Thyroid gland (tissue), 4 donors: Measurements from ENCODE around the gene GFRA3. TPM values are rescaled to one million over a fixed set of nuclear protein-coding genes. Genes with fewer than 3 reads are reported as not detected.

ENCODE experiments used
- DNase-seq, 2 donors: peaks; one replicate each; pipeline ENCODE4 v3.0.0-alpha.2; 2019
- H3K27ac ChIP-seq, 3 donors: fragments of 200-600 bp; sonication (generic); 1 replicate in 2 of 3; 2 replicates in 1 of 3; pipeline ENCODE4 v1.5.1; 2016 to 2019; ENCODE audit warnings: mild to moderate bottlenecking in 1 of 3, moderate library complexity in 1 of 3
- H3K27me3 ChIP-seq: fragments of 200-600 bp; sonication (generic); one replicate; pipeline ENCODE4 v1.5.1; 2019
- H3K36me3 ChIP-seq, 2 donors: fragments of 200-600 bp; sonication (generic); one replicate each; pipeline ENCODE4 v1.5.1; 2016 to 2019
- H3K4me1 ChIP-seq, 2 donors: fragments of 200-600 bp; sonication (generic); one replicate each; pipeline ENCODE4 v1.5.1; 2017 to 2019
- H3K4me3 ChIP-seq, 3 donors: fragments of 200-600 bp; sonication (generic); replicated peaks in 1 of 3; 1 replicate in 2 of 3; 2 replicates in 1 of 3; pipeline ENCODE4 v1.5.1; 2016; ENCODE audit warnings: mild to moderate bottlenecking in 1 of 3
- H3K9me3 ChIP-seq: fragments of 200-600 bp; sonication (generic); one replicate; pipeline ENCODE4 v1.5.1; 2017
- POLR2A ChIP-seq, 2 donors: fragments of 450-650 bp; IDR thresholded peaks; one replicate each; pipeline ENCODE4 v1.6.1; 2017; ENCODE audit warnings: antibody characterized with exemption in 2 of 2, mild to moderate bottlenecking in 2 of 2, moderate library complexity in 1 of 2
- WGBS, 2 donors: methylation state at CpG; one replicate each; pipeline ENCODE4 v1.1.5; 2017; 5-methylcytosine and 5-hydroxymethylcytosine counted together
- intact Hi-C: fragments of 100-400 bp; cut with DNase I; formaldehyde crosslinking; loops from one replicate; pipeline ENCODE4 v1.15.1; 2023
- total RNA-seq, 4 donors: library from RNA; depleted of rRNA; stranded (reverse); fragments of >200 nt; gene quantifications; one replicate each; pipeline ENCODE4 v1.2.3, GENCODE V29; 2016
- TF ChIP-seq, protein P1 (sequence below), 6 experiments: fragments of 200-600 bp in 3 of 6; fragments of 450-650 bp in 3 of 6; sonication (generic) in 3 of 6; IDR thresholded peaks; one replicate each; pipeline ENCODE4 v1.5.1; 2016 to 2019; ENCODE audit warnings: antibody characterized with exemption in 6 of 6, mild to moderate bottlenecking in 2 of 6, inconsistent platforms in 1 of 6, moderate library complexity in 1 of 6

GFRA3 gene
- total RNA-seq, 4 donors from 2014 or later, result not detected

DNA sequence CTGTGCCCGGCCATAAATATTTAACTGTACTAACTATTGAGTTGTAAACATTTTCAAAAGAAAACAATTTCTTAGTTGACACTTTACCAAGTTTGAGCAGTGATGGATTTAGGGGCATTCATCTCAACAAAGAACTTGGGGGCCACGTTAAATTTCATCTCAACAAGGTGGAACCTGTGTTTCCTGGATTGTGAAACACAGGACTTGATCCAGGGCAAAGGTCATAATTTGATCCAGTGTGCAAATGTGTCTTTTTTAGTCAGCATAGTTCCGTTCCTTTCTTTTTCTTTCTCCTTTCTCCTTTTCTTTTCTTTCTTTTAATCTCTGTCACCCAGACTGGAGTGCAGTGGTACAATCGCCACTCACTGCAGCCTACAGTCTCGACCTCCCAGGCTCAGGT lies 3.1 kb downstream of the GFRA3 start:
- no peak for DNase-seq
- peaks cover 5 to 7% of the 10 kb centered on the region in 2 donors for H3K4me1 ChIP-seq
- 87 to 89% methylated on average over 5 of the region's 5 CpGs for WGBS, 2 donors
- H3K4me3 ChIP-seq, result no peak overlapping the region
- intact Hi-C loops, result no loop called here
- no peaks in the 10 kb centered on the region for H3K36me3 ChIP-seq
- H3K27me3 ChIP-seq, result no peaks in the 10 kb centered on the region
- H3K27ac ChIP-seq, result no peak overlapping the region
- TF ChIP-seq, protein P1, sequence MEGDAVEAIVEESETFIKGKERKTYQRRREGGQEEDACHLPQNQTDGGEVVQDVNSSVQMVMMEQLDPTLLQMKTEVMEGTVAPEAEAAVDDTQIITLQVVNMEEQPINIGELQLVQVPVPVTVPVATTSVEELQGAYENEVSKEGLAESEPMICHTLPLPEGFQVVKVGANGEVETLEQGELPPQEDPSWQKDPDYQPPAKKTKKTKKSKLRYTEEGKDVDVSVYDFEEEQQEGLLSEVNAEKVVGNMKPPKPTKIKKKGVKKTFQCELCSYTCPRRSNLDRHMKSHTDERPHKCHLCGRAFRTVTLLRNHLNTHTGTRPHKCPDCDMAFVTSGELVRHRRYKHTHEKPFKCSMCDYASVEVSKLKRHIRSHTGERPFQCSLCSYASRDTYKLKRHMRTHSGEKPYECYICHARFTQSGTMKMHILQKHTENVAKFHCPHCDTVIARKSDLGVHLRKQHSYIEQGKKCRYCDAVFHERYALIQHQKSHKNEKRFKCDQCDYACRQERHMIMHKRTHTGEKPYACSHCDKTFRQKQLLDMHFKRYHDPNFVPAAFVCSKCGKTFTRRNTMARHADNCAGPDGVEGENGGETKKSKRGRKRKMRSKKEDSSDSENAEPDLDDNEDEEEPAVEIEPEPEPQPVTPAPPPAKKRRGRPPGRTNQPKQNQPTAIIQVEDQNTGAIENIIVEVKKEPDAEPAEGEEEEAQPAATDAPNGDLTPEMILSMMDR (IDR thresholded peaks at IDR 0.05), result no peak
- no peak for TF ChIP-seq POLR2A (IDR thresholded peaks at IDR 0.05)
- H3K9me3 ChIP-seq, result no peaks in the 10 kb centered on the region

DNA sequence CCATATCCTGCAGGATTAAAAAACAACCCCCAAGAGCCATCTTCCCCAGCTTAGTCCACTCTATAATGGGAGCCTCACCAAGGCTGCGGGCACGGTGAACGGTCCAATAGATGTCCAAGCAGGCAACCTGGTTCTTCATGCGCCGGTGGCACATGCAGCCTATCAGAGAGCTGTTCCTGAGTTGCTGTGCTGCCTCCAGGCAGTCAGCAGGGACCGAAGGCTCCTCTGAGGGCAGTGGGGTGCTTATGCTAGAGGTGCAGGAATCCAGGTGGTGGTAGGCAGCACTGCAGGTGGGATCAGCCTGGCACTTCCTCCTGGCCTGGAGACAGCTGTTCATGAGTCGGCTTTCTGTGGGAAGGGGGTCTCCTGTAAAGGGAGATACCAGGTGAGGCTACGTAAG lies 10.2 kb downstream of the GFRA3 start:
- Histone ChIP-seq H3K27me3 (no peaks in the 10 kb centered on the region), H3K4me3 (no peak overlapping the region), H3K4me1 (no peaks in the 10 kb centered on the region), H3K36me3 (no peaks in the 10 kb centered on the region), H3K9me3 (no peaks in the 10 kb centered on the region), H3K27ac (no peak overlapping the region)
- no peak for DNase-seq
- intact Hi-C loops, result no loop called here
- TF ChIP-seq, protein P1 (IDR thresholded peaks at IDR 0.05), result no peak
- TF ChIP-seq POLR2A (IDR thresholded peaks at IDR 0.05), result no peak
- 85 to 91% methylated on average over 2 to 8 of the region's 8 CpGs for WGBS, 2 donors

DNA sequence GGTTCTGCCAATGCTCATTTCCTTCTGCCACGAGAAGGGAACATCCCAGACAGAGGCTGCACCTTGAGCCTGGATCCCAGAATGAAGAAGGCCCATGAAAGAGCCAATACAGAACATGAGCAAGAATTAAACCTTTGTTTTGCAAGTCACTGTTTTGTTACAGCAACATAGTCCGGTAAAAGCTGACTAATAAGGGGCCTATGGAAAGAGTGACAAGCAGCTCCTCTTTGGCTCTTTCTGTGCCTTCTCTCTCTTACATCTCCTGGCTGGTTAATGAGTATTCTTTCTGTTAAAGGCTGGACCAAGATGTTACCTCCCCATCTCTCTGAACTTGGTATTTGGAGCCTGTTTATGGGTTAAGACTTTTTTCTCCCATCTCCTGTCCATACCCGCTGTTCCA lies 10.8 kb downstream of the GFRA3 start:
- no peaks in the 10 kb centered on the region for H3K27me3 ChIP-seq
- intact Hi-C loops, result no loop called here
- H3K27ac ChIP-seq, result no peak overlapping the region
- no peaks in the 10 kb centered on the region for H3K4me1 ChIP-seq
- no peak overlapping the region for H3K4me3 ChIP-seq
- no peaks in the 10 kb centered on the region for H3K36me3 ChIP-seq
- WGBS, 2 donors, result 73 to 82% methylated on average over 3 of the region's 3 CpGs
- no peak for DNase-seq
- H3K9me3 ChIP-seq, result no peaks in the 10 kb centered on the region
- TF ChIP-seq, protein P1 (IDR thresholded peaks at IDR 0.05), result no peak
- no peak for TF ChIP-seq POLR2A (IDR thresholded peaks at IDR 0.05)

DNA sequence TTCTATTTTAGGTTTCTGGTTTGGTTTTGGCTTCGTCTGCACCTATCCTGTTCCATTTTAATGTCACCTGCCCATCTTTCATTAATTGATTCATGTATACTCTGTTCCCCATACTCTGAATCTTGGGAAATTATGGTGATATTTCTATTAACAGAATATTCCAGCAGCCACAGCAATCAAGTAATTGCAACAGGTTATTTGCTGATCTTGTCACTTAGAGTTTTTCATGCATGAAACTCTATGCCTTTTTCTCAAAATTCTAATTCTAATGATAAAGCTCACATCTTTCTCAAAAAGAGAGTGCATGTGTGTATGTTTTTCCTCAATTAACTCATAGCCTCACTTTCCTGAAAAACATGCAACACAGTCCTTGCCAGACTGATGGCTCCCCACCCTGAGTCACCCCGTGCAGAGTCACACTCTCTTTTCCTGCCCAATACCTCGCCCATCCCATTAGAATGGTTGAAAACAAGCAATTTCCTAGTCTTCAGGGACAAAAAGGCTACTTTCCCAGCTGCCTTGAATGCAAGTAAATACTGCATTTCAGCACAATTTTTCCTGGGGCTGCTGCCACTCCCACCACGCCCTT lies 15.6 kb downstream of the GFRA3 start:
- no peak overlapping the region for H3K27ac ChIP-seq
- 75 to 79% methylated on average over 4 of the region's 4 CpGs for WGBS, 2 donors
- intact Hi-C loops, result no loop called here

DNA sequence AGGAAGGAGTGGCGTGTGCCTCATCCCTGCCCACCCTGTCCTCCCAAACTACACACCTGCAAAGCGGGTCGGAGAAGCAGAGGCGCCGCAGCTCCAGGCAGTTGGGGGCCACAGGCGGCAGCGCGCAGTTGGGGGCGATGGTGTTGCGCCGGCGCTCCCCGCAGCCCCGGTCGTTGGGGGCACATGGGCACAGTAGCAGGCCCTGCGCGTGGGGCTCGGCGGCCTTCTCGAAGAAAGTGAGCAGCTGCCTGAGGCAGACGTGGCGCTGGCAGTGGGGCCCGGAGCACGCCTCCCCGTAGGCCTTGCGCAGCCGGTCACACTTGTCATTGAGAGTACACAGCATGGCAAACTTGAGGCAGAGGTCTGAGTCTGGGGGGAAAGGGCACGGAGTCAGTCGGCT lies 16.8 kb downstream of the GFRA3 start:
- H3K9me3 ChIP-seq, result no peaks in the 10 kb centered on the region
- H3K27me3 ChIP-seq, result no peaks in the 10 kb centered on the region
- no peak for DNase-seq
- H3K4me1 ChIP-seq, result no peaks in the 10 kb centered on the region
- no peak for TF ChIP-seq POLR2A (IDR thresholded peaks at IDR 0.05)
- TF ChIP-seq, protein P1 (IDR thresholded peaks at IDR 0.05), result no peak
- no peaks in the 10 kb centered on the region for H3K36me3 ChIP-seq
- no peak overlapping the region for H3K4me3 ChIP-seq
- 61 to 68% methylated on average over 7 to 29 of the region's 29 CpGs for WGBS, 2 donors
- H3K27ac ChIP-seq, result no peak overlapping the region
- intact Hi-C loops, result no loop called here

More for the DNA sequence above, 15.6 kb downstream of the GFRA3 start:
- TF ChIP-seq, protein P1 (IDR thresholded peaks at IDR 0.05), result no peak
- TF ChIP-seq POLR2A (IDR thresholded peaks at IDR 0.05), result no peak
- Histone ChIP-seq H3K36me3 (no peaks in the 10 kb centered on the region), H3K9me3 (no peaks in the 10 kb centered on the region), H3K4me3 (no peak overlapping the region), H3K4me1 (no peaks in the 10 kb centered on the region), H3K27me3 (no peaks in the 10 kb centered on the region)
- DNase-seq, result no peak
